Lung microvascular endothelial cell (primary cell): Measurements from ENCODE around the gene SETBP1. TPM values are rescaled to one million over a fixed set of nuclear protein-coding genes. Genes with fewer than 3 reads are reported as not detected.

Experiments
- DNase-seq, 2 donors: peaks; one replicate each; pipeline versions ENCODE4 v3.0.0 to v3.0.0-alpha.2; 2010; ENCODE audit warnings: low read depth in 2 of 2
- total RNA-seq: library from RNA; depleted of rRNA; stranded (reverse); fragments of >200 nt; gene quantifications from 2 replicates; pipeline ENCODE4 v1.2.1, GENCODE V29; 2014

The SETBP1 gene
- total RNA-seq, 1 donor from 2014 or later: 1.6 TPM

- no peak for DNase-seq
These were observed 134.4 kb downstream of the SETBP1 start for GRCh38 chr18:44815108-44815507.

DNA sequence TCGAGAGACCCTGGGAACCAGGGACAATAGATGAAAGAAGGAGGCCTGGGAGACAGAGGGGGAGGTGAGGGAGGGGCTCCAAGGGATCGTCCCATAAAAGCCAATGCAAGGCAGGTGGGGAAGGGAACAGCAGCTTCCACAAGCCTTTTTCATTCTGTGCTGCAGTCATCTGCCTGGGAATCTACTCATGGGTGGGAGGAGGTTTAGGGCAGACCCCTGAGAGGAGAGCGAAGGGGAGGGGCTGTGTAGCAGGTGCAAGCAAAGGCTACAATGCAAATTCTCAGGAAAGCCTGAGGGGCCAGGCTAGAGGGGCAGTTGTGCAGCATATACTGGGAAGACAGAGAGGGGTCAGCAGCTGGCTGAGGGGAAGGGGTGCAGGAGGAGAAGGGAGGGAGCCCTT lies 135.4 kb downstream of the SETBP1 start:
- no peak for DNase-seq

GRCh38 chr18:44816477-44816876 lies 135.8 kb downstream of the SETBP1 start:
- no peak for DNase-seq

- no peak for DNase-seq
These were observed 137.3 kb downstream of the SETBP1 start for GRCh38 chr18:44817831-44818473.

DNA sequence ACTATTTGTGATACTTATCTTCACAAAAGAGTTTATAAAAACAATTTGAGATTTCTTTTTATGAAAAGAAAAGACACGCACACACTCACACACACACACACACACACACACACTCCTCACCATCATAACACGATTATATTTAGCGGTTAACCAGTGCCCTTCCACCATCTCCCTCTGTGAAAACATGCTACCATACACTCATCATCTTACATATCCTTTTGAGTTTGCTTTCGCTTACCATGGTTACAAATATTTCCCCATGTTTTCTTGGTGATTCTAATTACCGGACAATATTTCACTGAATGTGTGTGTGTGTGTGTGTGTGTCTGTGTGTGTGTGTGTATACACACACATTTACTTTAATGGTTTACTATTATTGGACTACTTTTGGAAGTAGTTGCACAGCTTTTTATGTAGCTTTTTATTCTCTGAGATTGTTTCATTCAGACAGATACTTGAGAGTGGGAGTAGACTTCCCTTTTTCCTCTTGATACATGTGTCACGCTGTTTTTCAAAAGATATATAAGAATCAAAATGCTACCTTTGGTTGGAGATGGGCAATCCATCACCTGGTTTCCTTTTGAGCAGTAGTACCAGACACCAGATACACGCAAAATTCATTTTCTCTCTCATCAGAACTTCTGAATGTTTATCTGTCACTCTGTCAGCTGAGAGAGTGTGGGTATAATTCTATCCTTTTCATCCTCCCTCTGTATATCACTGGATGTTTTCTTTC lies 138.1 kb downstream of the SETBP1 start:
- DNase-seq: no peak

DNA sequence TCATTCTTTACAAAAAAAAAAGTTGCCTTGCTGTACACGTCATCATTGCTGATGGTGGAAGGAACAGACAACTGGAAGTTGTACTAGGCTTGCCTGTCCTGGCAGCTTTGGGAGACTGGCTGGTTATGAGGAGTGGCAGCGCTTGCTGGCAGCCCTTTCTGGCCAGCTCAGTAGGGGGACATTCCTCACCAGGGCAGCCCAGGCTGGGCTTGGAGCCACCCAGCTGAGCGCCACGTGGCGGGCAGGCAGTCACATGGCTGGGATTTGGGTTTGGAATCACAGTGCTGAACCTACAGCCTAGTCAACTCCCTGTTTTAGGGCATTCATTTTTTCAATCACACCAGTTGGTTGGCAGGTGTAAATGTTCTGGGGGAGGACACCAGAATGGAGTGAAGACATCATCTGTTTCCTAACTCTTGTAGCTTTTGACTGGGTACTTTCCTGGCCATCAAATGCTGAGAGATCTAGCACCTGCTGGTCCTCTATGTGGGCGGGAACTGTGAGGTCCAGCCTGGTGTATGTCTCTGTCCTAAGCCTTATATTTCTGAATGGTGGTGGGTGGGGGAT lies 139.3 kb downstream of the SETBP1 start:
- no peak for DNase-seq

- no peak for DNase-seq
These were observed 141.2 kb downstream of the SETBP1 start for GRCh38 chr18:44821924-44822323.

DNA sequence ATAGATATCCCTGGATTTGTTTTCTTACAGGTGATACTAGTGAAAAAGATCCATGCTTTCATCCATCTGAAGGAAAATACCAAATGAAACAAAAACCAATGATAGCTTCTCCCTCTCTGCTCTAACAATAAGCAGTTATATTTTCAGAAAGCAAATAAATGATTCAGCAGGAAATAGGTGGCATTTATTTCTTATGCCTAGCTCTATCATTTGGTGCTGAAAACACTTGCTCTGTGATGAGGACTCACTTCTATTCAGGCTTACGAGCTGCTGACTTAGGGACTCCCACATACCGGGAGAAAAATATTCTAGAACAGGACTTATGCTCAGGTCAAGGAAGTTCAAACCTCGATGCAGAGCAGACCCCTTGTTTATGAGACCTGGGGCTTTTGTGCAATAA lies 142.6 kb downstream of the SETBP1 start:
- no peak for DNase-seq

GRCh38 chr18:44823782-44824181 lies 143.1 kb downstream of the SETBP1 start:
- peak in 1 of 2 donors; percentile 9 for DNase-seq

DNA sequence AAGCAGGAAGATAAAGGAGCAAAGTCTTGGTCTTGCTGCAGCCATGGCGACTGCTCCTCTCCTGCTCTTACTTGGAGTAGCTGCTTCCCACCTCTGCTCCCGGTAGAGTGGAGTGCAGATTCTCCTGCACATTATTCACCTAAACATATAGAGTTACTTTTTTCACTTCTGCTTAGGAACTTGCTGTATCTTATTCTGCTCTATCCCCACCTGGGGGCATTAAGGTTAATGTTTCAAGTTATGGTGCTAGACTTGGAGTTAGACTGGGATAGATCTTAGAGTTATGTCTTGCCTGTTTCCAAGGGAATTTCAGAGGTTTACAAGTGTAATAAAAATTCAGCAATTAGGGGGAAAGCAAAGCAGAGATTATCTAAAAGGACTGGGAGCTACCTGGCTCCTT lies 144.2 kb downstream of the SETBP1 start:
- no peak for DNase-seq

DNA sequence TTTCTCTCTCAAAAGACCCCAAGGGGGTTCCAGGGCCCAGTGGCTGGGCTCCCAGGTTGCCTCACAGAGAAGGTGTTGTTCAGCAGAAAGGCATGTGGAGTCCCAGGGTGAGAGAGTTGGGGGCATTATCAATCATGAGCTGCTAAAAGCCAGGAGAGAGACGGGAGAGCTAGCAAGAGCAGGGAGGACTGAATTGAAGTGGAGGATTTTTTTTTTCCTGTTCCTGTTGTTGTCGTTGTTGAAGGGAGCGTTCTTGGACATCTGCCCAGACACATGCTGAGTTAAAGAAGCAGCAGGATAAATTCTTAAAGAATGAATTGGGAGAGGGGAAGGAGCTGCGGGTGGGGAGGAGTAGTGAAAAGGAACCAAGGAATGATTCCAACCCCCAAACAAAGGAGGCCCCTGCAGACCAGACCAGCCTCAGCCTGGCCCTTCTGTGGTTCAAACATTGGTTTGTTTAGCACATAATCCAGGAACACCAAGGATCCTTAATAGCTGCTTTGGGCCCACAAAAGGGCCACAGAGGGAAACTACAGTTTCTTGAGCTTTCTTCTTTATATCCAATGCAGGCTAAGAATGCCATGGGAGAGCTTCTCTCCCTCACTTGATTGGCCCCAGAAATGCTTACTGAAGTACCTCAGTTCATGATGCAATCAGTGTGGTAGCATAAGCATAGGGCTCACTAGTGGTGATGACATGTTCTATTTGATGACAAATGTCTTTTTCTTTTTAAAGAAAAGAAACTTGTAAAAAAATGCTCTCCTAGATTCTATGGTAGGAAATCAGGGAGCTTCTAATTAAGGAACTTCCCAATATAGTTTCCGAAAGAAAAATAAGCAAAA lies 146.0 kb downstream of the SETBP1 start:
- DNase-seq: peak; percentile 27 to 78

DNA sequence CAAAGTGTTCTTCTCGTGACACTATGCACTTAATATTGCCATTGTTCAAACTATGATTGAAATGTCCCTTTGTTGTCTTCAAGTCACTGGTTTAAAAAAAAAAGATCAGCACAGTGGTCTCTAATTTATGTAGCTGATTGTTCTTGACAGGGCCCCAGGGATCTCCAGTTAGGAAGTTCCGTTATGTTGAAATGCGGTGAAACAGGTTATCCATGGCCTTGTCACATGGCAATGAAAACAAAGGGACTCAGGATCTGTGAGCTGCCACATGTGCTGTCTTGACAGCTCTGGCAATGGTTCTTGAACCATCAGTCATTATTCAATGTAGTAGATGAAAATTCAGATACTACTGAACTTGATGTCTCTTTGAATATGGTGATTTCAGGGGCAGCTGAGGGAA lies 147.4 kb downstream of the SETBP1 start:
- DNase-seq: no peak

DNA sequence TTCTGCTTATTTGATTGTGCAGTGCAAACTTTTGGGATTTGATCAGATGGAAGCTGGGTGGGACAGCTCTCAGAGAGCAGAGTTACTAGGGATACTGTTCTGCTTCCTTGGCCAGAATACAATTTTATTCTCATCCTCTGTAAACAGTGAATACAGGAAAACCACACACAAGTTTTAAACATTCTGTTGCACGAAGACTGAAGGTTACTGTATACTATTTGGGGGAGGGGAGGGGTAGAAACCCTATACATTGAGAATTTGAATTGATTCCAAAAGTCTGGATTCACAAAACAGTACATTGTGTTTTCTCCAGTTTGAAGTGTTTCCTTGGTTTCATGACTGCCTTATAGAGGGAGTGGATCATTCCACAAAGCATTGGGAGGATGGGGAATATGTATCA lies 149.9 kb downstream of the SETBP1 start:
- no peak for DNase-seq

- DNase-seq: no peak
These were observed 153.1 kb downstream of the SETBP1 start for GRCh38 chr18:44833786-44834185.

DNA sequence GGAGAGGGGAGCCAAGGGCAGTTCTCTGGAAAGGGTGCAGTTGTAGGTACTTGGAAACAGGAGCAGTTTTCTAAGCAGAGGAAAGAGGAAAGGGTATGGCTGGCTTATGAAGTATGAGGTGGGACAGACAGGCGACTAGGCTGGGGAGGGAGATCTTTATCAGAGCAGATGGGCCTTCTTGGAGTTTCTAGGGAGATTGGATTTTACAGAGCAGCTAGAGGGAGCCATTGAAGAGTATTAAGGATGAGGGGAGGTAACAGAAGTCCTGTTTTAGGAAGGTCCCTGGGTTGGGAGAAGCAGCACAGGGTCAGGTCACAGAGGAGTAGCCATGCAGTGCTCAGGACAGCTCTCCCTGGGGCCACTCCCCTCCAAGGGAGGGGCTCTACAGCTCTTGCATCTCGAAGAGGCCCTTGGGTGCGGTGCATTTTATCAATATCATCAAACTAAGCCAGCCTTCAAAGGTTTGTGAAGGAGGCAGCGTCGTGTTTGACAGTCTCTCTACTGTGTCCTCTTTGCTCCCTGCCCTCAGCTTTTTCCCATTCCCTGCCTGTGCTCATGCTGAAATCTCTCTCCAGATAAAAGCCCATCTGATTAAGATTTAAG lies 154.3 kb downstream of the SETBP1 start:
- no peak for DNase-seq

GRCh38 chr18:44835703-44836102 lies 155.0 kb downstream of the SETBP1 start:
- no peak for DNase-seq

GRCh38 chr18:44836263-44836662 lies 155.6 kb downstream of the SETBP1 start:
- DNase-seq: no peak

- no peak for DNase-seq
These were observed 156.9 kb downstream of the SETBP1 start for GRCh38 chr18:44837482-44838180.

- peak in 1 of 2 donors; percentile 16 for DNase-seq
These were observed 158.4 kb downstream of the SETBP1 start for GRCh38 chr18:44838971-44839666.

DNA sequence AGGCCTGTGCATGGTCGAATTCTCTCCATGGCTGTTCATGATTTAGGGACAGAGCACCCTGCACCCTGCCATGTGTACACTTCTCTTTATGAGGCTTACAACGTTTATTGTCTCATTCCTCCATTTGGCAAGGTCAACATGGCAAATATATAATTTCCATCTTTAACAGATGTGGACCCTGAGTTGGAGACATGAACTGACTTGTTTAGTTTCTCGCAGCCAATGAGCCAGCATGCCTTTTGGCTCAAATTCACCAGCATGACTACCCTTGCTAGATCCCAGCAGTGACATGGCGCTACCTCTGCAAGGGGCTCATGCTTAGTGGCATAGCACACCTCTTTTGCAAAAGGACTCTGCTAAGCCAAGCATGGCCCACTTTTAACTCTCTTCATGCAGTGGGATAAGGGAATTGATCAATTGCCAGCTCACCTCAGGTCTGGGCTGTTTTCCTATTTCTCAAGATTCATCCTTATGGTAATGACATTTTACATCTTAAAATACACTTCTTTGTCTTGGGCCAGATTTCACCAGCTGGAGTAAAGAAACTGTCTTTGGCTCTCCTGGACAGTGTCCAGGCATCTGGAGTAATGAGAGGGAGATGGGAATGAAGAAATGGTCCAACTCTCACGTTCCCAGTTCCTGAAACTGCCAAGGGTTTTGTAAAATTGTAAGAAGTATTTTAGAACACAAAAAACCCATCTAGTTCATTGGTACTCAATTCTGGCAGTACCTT lies 159.5 kb downstream of the SETBP1 start:
- no peak for DNase-seq
